ENCODE results near the gene PPTC7.
"Not testable (repeated sequence)": the region's sequence is repeated elsewhere in the genome, so short reads cannot be mapped to it uniquely, and the experiment has no call there.

Gene PPTC7

DNA sequence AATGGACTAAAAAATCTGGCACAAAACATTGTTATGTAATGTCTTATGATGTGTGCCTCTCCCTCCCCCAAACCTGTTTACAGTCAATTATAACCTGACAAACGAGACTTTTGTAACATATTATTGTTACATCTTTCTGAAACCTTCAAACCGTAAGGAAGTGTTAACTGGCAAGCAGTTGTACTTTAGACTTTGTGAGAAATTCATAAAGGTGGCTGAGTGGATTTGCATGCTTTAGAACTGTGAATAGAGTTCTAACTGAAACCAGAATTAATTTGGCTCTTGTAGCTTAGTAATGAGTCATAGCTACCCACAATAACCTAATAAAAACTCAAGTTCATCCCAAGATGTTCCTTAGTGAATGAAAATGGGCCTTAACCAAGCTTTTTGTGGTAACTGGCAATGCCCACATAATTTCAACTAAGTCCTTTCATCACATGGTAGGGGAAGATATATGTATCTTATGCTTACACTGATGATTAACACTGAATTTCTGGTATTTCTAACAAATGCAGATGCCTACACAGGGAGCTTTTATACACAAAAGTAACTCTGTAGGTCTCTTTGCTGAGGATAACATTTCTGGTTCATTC is 51.3 kb downstream of the PPTC7 start:
- DNase-seq: no peak

GRCh38 chr12:110530511-110530910 is 52.6 kb downstream of the PPTC7 start:
- DNase-seq: no peak

DNA sequence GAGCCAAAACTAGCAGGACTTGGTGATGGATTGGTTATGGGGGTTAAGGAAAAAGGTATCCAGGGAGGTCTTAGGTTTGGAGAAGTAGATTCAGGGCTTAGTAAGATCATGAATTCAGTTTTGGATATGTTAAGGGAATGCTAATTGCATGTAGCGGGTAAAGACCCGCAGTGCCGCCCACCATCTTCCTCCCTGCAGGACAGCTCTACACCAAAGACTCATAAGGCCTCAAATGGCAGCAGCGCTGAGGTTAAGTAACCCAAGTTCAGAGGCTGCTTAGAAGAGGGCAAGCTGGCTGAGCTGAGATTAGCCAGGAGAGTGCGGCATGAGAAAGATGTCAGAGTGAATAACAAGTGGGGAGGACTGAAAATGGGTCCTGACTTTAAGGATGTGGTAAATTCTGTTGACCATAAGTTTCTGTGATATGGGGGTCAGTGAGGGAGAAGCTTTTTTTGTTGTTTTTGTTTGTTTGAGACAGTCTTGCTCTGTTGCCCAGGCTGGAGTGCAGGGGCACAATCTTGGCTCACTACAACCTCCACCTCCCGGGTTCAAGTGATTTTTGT is 54.8 kb downstream of the PPTC7 start:
- DNase-seq: no peak

GRCh38 chr12:110520876-110521712 is 62.0 kb downstream of the PPTC7 start:
- not testable (repeated sequence) for DNase-seq

- DNase-seq: not testable (repeated sequence)
These were observed 65.1 kb downstream of the PPTC7 start for GRCh38 chr12:110518014-110518413.

DNA sequence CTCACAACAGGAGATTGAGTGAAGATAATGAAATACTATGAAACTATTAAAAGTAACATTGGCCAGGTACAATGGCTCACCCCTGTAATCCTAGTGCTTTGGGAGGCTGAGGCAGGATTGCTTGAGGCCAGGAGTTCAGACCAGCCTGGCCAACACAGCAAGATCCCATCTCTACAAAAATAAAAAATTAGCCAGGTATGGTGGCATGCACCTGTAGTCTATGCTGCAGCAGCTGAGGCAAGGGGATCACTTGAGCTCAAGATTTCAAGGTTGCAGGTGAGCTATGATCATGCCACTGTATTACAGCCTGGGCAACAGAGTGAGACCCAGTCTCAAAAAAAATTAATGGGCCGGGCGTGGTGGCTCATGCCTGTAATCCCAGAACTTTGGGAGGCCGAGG is 66.1 kb downstream of the PPTC7 start:
- no peak for DNase-seq

- DNase-seq: no peak
These were observed 68.8 kb downstream of the PPTC7 start for GRCh38 chr12:110514363-110514762.

GRCh38 chr12:110513842-110514241 is 69.3 kb downstream of the PPTC7 start:
- no peak for DNase-seq

DNA sequence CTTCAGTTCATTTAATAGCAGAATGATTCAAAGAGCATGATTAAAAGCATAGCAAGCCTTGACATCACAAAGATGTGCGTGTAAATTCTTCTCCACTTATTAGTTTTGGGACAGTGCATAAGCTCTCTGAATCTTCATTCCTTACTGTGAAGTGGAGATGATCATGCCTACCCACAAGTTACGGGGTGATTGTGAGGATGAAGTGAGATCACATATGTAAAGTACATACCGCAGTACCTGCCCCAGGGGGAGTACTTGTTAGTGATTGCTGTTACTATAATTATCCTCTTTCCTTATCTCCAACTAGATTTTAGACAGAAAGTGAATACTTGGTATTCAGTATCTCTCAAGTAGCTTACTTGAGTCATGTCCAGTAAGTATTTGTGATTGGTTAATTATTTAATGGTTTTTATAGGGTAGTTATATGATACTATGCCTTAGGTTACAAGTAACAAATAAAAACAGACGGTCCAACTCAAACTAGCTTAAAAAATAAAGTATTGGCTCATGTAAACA is 75.0 kb downstream of the PPTC7 start:
- no peak for DNase-seq

GRCh38 chr12:110505332-110505731 is 77.8 kb downstream of the PPTC7 start:
- DNase-seq: no peak

DNA sequence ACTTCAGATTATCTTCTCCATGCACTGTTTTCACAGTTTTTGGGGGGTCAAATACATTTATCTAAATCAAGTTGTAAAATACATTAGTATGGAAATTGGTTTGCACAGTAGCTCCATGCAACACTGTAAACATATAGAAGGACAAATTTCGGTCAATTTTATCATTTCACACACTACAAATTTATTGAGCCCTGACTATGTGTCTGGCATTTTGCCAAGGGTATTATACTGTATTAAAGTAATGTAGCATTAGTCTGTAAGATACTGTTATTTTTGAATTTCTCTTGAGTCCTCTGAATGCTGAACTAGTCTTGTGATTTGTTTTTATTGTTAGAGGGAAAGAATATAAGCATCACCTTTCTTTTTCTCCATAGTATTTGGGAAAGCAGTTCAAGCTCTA is 79.7 kb downstream of the PPTC7 start:
- no peak for DNase-seq

DNA sequence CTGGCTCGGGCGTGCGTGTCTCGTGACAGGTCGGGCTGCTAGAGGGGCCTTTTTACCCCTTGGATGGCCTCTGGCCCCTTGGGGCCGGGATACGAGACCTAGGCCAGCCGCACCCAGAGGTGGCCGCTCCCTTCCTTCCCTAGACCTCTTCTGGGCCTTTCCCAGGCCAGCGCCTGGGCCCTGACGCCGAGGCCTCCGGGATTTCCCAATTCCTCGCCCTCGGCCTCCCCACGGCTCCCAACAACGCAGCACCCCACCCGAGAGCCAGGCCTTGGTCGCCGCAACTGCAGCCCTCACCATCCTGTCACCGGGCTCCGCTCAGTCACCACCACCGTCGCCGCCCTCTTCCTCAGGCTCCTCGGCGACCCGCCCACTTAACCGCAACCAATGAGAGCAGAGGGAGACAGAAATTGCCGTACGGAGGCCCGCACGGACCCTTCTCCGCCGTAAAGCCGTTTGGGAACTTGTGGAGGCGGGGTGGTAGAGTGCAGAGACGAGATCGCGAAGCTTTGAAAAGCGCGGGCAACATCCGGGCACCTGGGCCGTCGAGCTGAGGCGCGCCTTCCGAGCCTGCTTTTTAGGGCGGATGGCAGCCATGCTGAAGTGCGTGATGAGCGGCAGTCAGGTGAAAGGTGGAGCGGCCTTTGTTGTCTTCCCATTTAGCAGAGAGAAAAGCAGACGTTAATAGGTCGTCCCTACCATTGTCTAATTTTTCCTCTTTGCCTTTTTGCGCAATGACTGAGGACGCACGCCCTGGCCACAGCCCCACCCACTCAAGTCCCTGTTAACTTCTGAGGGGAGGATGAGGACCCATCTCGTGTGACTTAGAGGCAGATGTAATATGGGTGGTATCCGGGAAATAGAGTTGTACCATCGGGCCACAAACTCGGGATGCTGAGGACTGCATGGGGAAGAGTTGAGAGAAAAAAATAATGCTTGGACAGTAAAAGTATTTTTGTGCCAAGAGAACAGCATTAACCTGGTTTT is 81.1 kb downstream of the PPTC7 start, which contains the start of the genes RAD9B and VPS29:
RAD9B (plus strand) TSS at position 580 of the 987 bp plus-strand sequence; CDS start at position 587, 7 bp downstream.
VPS29 (minus strand) TSS at position 360 of the 987 bp plus-strand sequence; CDS start at position 300, 60 bp downstream.
- DNase-seq: peak; percentile 96

GRCh38 chr12:110501399-110501751 is 81.7 kb downstream of the PPTC7 start:
- DNase-seq: no peak

GRCh38 chr12:110498984-110499706 is 84.0 kb downstream of the PPTC7 start:
- no peak for DNase-seq
